Kasumi-1 (cell line): ENCODE measurements around the gene SALL3.

Source experiments
- DNase-seq, 2 experiments: peaks; one replicate each; lab custom pipeline; 2025; lab: John Stamatoyannopoulos, UW

The SALL3 gene

GRCh38 chr18:79006106-79006795, 26.6 kb downstream of the SALL3 start:
- DNase-seq, result no peak

DNA sequence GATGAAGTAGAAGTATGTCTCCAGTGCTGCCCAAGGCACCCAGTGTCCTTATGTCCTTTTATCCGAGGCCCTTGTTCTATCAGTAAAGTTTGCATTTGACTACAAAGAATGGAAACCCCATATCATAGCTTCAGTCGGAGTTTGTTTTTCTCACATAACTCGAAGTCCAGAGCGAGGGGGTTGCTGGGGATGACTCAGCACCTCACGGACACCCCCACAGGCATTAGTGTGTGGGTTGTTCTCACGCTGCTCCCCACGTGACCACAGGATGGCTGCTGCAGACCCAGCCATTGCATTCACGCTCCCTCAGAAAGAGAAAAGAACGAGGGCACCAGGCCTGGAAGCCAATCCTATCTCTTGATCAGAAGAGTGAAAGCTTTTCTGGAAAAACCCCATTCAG, 27.8 kb downstream of the SALL3 start:
- DNase-seq, result no peak

GRCh38 chr18:79008356-79008940, 28.8 kb downstream of the SALL3 start:
- no peak for DNase-seq

- DNase-seq, result no peak
Measured at GRCh38 chr18:79010802-79011201, 31.2 kb downstream of the SALL3 start.

GRCh38 chr18:79011300-79011870, 31.8 kb downstream of the SALL3 start:
- DNase-seq, result no peak

DNA sequence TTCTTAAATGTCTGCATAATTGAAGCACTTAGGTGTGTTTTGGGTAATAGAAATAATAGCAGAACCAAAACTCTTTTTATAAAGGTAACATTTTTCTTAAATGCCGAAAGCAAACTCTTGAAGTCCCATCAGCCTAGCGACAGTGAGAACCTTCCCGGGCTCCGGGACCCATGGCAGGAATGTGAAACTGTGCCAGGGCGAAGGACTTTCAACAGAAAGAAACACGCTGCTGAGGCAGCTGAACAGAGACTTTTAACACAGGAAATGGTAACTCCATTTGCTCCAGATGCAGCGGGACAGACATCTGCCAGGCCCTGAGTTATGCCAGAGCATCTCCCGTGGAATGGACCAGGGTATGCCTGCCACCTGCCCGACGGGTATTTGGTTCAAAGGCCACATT, 34.3 kb downstream of the SALL3 start:
- no peak for DNase-seq

DNA sequence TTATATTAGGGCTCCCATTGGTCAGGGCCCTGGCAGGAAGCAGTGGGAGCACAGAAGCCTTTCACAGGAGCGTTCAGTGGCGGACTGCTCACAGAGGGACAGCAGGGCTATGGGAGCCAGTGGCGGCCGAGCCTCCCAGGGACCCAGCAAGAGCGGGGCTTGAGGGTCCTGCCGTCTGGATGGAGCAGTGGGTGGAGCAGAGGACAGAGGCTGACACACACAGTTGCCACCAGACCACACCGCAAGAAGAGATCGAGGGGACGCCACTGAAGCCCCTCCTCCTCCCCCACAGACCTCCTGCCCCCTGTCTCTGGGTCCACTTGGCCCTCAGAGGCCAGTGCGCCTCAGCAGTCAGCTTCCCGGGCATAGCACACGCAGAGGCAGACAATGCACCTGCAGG, 39.3 kb downstream of the SALL3 start:
- no peak for DNase-seq

- DNase-seq, result no peak
Measured at GRCh38 chr18:79019881-79020280, 40.3 kb downstream of the SALL3 start.

DNA sequence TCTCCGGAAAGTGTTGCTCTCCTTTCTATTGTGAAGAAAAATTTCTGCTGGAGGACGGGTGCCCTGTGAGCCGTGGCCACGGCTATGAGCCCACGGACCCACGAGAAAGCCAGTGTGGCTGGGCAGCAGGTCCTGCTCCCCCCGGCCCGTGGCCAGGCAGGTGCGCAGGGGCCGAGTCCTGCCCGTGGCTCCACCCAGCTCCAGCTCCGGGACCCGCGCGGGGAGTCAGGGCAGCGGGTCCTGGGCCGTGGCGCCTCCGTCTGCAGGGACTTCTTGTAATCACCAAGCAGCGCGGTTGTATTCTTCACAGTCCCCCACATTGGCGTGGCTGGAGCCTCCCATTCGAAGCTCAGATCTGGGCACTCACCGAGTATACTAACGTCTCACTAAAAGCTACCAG, 43.0 kb downstream of the SALL3 start:
- no peak for DNase-seq

GRCh38 chr18:79026491-79026890, 46.9 kb downstream of the SALL3 start:
- no peak for DNase-seq

DNA sequence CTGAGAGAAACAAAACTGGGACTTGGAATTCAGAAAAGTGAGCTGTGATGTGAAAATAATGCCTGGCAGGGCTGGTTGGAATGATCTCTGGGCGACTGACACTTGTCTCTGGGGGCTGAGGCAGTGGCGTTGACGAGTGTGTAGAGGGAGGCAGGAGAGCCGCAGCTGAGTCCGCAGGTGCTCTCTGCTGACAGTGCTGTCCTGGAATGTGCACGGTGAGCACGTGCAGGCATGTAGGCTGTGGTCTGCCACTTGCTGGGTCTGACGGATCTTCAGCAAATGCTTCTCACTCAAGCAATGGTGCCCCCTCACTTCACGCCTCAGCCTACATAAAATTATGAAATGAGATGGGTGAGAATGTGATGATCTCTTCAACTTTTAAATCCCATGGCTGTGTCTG, 51.1 kb downstream of the SALL3 start:
- DNase-seq, result no peak

GRCh38 chr18:79042276-79042675, 62.7 kb downstream of the SALL3 start:
- no peak for DNase-seq

- no peak for DNase-seq
Measured at GRCh38 chr18:79043288-79043687, 63.7 kb downstream of the SALL3 start.

DNA sequence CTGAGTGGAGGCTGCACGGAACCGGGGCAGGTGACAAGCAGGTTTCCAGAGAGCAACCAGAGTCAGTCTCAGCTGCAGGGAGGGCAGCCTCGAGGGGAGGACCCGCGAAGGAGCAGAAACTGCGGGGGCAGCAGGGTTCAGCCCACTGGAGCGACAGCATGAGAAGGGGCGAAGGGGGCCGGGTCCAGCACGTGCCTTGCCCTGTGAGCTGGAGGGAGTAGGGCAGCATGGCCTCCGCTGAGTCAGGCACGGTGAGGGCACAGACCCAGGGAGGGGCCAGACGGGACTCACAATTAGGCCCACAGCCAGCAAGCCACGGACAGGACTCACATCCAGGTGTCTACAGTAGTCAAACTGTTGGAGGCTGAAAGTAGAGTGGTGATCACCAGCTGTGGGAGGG, 66.9 kb downstream of the SALL3 start:
- DNase-seq, result no peak

DNA sequence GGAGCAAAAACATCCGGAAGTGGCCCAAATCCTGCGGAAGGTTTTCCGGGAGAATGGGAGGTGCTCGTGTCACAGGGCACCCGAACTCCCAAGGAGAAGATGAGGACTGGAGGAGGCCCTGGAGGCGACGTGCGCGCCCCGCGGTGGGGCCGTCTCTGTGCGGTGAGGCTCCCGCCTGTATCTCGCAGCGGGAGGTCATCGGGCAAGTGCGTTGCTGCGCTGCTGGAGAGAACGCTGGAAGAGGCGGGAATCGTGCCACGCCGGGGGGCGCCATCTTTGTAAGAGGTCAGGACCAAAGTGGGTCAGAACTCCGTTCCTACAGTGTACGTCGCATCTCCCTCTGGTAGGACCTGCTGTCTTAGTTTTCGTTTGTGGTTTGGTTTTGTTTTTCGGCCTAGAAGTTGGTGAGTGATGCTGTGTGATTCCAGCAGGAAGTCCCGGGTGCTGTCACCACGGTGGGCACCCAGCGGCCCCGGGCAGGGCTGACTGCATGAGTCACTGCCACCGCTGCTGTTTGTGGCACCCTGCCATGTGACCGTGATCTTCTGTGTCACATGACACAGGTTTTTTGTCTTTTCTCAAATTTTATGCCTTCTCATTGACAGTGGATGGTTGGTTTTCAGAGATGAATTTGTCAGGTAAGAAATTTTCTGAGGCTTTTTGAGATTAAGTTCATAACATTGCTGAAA, 68.1 kb downstream of the SALL3 start:
- DNase-seq, result no peak

DNA sequence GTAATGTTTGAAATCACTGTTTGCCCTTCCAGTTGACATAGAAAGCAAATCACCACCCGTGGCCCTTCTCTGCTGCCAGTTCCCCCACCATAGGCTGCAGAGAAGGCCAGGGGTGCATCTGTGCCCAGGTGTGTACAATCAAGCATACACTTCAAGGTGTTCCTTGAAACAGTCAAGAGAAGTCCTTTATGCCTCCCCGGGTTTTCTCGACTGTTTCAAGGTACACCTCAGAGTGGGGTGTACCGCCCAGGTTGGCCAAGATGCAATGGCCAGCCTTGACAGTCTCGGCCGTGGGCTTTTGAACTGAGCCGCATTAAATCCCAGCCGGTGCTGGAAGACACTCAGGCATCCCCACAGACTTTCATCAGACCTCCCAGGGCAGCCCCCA, 68.6 kb downstream of the SALL3 start:
- no peak for DNase-seq

GRCh38 chr18:79049506-79049905, 69.9 kb downstream of the SALL3 start:
- no peak for DNase-seq
